Memory B cell (primary cell): ENCODE data around the gene IGF2R.
"Not testable (repeated sequence)": the region's sequence is repeated elsewhere in the genome, so short reads cannot be mapped to it uniquely, and the experiment has no call there.

Experiments used
- ATAC-seq: fragments of 150-1000 bp; cut with Tn5 transposase; 2 replicates; pipeline ENCODE4 v1.10.0; 2021; ENCODE audit warnings: low read depth, mild to moderate bottlenecking, moderate library complexity
- DNase-seq, 2 donors: peaks; one replicate each; pipeline ENCODE4 v3.0.0; 2022; ENCODE audit warnings: low spot score in 2 of 2
- H3K27ac Mint-ChIP-seq: one replicate; pipeline ENCODE4 v1.8.0; 2022; ENCODE audit warnings: mild to moderate bottlenecking, moderate library complexity, mixed read lengths
- H3K27me3 Mint-ChIP-seq: one replicate; pipeline ENCODE4 v1.8.0; 2022; ENCODE audit warnings: mixed read lengths
- H3K36me3 Mint-ChIP-seq: one replicate; pipeline ENCODE4 v1.8.0; 2022; ENCODE audit warnings: mild to moderate bottlenecking, mixed read lengths
- H3K4me1 Mint-ChIP-seq: one replicate; pipeline ENCODE4 v1.8.0; 2022; ENCODE audit warnings: mixed read lengths
- H3K4me3 Mint-ChIP-seq: one replicate; pipeline ENCODE4 v1.8.0; 2022; ENCODE audit warnings: mild to moderate bottlenecking, moderate library complexity, mixed read lengths
- H3K9me3 Mint-ChIP-seq: one replicate; pipeline ENCODE4 v1.8.0; 2022; ENCODE audit warnings: mixed read lengths

The IGF2R gene

GRCh38 chr6:160124007-160124406 is 155.1 kb downstream of the IGF2R start:
- Mint-ChIP-seq H3K4me1 (no peaks in the 10 kb centered on the region), H3K27me3 (no peaks in the 10 kb centered on the region), H3K36me3 (peaks cover 7% of the 10 kb centered on the region), H3K27ac (no peak overlapping the region), H3K9me3 (no peaks in the 10 kb centered on the region), H3K4me3 (no peak overlapping the region)
- no peak for ATAC-seq
- DNase-seq, result no peak

DNA sequence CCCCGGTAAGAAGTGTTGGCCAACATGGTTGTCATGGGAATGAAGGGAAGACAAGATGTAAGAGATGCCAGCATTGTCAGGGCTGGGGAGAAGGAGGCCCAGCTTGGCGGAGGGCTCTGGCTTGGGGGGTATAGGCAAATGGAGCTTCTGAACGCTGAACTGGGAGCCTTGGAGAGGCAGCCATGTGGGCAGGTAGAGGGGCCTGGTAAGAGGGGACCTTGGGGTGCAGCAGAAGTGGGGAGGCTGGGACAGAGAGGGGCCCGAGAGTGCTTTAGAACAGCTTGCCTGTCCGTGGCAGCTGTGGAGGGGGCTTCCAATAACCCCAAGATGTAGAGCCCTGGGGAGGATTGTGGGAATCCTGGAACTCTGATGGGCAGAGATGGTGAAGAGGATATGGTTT is 155.7 kb downstream of the IGF2R start:
- DNase-seq, result no peak
- peaks cover 1% of the 10 kb centered on the region for H3K36me3 Mint-ChIP-seq

GRCh38 chr6:160125105-160125504 is 156.2 kb downstream of the IGF2R start:
- not testable (repeated sequence) for H3K27me3 Mint-ChIP-seq, H3K27ac Mint-ChIP-seq, H3K4me3 Mint-ChIP-seq, DNase-seq, H3K4me1 Mint-ChIP-seq, ATAC-seq, H3K9me3 Mint-ChIP-seq, H3K36me3 Mint-ChIP-seq

More for the DNA sequence above, 155.7 kb downstream of the IGF2R start:
- no peak for ATAC-seq
- Mint-ChIP-seq H3K4me1 (no peaks in the 10 kb centered on the region), H3K27me3 (no peaks in the 10 kb centered on the region), H3K9me3 (no peaks in the 10 kb centered on the region), H3K27ac (no peak overlapping the region), H3K4me3 (no peak overlapping the region)

DNA sequence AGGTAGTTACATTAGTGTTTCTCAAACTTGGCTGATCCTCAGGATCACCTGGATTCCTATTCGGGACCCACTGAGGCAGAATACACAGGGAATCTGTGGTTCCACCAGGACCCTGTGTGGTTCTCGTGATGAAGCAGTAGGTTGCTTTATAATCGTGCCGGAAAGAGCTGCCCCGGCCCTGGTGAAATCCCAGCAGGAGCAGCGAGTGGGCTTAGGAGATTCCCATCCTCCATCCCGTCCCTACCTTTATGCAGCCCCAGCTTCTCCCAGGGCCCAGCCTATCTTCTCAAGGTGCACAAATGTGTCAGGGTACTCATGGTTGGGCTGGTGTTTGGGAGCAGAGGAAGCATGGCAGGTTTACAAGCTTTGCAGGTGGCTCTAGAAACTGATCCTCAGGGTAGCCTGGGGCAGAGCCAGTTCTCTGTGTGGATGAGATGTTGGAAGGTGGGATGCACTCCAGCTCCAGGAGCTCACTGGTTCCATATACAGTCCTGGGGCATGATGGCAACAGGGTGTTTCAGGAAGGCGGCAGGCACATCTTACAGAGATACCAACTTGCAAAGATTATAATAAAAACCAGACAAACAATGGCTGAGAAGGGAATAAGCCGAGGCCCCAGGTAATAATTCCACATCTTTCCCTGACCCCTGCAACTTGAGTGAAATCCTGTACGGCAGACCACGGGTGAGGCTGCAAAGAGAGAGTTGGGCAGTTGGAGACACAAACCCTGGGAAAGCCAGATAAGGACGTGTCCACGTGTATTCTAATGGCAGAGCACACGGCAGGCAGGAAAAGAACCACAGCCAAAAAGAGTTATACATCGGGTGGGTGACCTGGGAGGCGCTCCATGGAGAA is 158.6 kb downstream of the IGF2R start:
- H3K27ac Mint-ChIP-seq, result no peak overlapping the region

GRCh38 chr6:160128125-160128683 is 159.3 kb downstream of the IGF2R start:
- Mint-ChIP-seq H3K27me3 (no peaks in the 10 kb centered on the region), H3K27ac (no peak overlapping the region), H3K36me3 (no peaks in the 10 kb centered on the region), H3K9me3 (no peaks in the 10 kb centered on the region), H3K4me1 (no peaks in the 10 kb centered on the region), H3K4me3 (no peak overlapping the region)
- ATAC-seq, result no peak
- DNase-seq, result no peak

More for the DNA sequence above, 158.6 kb downstream of the IGF2R start:
- no peaks in the 10 kb centered on the region for H3K36me3 Mint-ChIP-seq
- ATAC-seq, result no peak
- DNase-seq, result no peak
- no peak overlapping the region for H3K4me3 Mint-ChIP-seq
- H3K4me1 Mint-ChIP-seq, result no peaks in the 10 kb centered on the region
- H3K9me3 Mint-ChIP-seq, result no peaks in the 10 kb centered on the region
- no peaks in the 10 kb centered on the region for H3K27me3 Mint-ChIP-seq

- H3K36me3 Mint-ChIP-seq, result no peaks in the 10 kb centered on the region
- H3K9me3 Mint-ChIP-seq, result no peaks in the 10 kb centered on the region
- H3K4me1 Mint-ChIP-seq, result no peaks in the 10 kb centered on the region
- H3K27me3 Mint-ChIP-seq, result no peaks in the 10 kb centered on the region
- no peak overlapping the region for H3K4me3 Mint-ChIP-seq
- ATAC-seq (no peak), DNase-seq (no peak)
- no peak overlapping the region for H3K27ac Mint-ChIP-seq
Observed at GRCh38 chr6:160128879-160129516, 160.1 kb downstream of the IGF2R start.

DNA sequence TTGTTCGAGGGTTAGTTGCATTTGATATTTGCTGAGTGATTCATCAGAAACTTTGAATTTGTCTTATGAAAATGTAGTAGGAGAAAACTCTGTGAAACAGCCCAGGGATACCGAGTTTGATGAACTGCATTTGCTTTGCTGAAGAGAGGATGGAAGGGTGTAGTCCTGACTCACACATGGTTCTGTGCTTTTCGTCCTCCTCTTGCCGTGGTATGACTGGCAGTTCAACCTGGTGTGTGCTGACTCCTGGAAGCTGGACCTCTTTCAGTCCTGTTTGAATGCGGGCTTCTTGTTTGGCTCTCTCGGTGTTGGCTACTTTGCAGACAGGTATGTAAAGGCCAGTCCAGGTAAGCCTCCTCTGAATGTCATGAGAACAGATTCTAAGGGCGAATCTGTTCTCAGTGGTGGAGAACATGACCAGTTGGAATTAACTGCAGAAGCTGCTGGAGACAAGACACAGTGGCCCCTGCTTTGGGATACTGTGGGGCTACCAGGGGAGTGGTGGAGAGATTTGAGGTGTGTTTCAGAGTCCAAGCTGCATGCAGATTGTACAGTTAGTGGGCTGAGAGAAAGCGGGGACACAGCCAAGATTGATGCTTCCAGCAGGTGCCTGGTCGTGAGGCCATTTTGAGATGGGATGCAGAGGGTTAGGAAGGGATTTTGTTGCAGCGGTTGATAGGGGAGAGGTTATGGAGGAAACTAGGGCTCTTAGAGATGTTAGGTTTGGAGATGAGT is 161.2 kb downstream of the IGF2R start:
- Mint-ChIP-seq H3K9me3 (no peaks in the 10 kb centered on the region), H3K36me3 (no peaks in the 10 kb centered on the region), H3K4me1 (no peaks in the 10 kb centered on the region), H3K27ac (no peak overlapping the region), H3K4me3 (no peak overlapping the region), H3K27me3 (no peaks in the 10 kb centered on the region)
- ATAC-seq (no peak), DNase-seq (no peak)

GRCh38 chr6:160130729-160131484 is 162.0 kb downstream of the IGF2R start:
- Mint-ChIP-seq H3K36me3 (no peaks in the 10 kb centered on the region), H3K4me3 (no peak overlapping the region), H3K27ac (no peak overlapping the region), H3K9me3 (no peaks in the 10 kb centered on the region), H3K4me1 (no peaks in the 10 kb centered on the region), H3K27me3 (no peaks in the 10 kb centered on the region)
- DNase-seq, result no peak
- ATAC-seq, result no peak

DNA sequence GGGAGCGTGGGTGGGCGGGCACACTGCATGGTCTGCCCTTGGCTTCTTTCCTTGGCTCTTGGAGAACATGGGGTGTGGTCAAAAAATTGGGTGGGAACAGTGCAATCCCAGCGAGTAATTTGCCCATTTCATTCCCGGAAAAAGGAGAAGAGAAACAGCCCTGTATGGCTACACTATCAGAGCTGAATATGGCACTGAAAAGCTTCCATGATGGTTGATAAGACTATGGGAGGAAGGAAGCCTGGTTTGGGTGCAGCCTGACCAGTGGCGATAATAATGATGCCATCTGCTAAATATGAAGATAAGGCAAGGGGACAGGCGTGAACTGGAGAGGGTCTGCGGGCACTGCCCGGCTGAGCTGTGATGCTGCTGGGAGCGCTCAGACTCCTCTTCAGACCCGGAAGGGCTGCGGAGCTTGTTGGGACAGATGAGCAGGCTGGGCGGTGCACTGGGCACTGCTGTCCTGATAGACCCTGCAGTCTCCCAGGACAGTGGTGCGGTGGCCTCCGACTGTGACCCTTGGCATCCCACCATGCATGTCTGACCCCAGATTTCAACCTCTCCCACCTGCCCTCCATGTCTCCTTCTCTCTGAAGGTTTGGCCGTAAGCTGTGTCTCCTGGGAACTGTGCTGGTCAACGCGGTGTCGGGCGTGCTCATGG is 162.9 kb downstream of the IGF2R start:
- Mint-ChIP-seq H3K36me3 (no peaks in the 10 kb centered on the region), H3K4me1 (no peaks in the 10 kb centered on the region), H3K27ac (no peak overlapping the region), H3K27me3 (no peaks in the 10 kb centered on the region), H3K9me3 (no peaks in the 10 kb centered on the region), H3K4me3 (no peak overlapping the region)
- ATAC-seq, result no peak
- DNase-seq, result no peak

DNA sequence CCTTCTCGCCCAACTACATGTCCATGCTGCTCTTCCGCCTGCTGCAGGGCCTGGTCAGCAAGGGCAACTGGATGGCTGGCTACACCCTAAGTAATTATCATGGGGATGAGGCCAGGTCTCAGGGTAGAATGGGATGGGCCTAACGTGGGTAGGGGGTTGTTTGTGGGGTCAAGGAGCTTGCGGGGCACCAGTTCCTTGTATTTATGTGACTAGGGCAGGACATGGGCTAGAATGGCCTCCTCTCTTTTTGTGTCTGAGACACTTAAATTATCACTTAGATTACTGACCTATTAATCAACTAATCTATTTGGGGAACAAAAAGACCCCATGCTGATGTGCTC is 163.4 kb downstream of the IGF2R start:
- Mint-ChIP-seq H3K27me3 (no peaks in the 10 kb centered on the region), H3K9me3 (no peaks in the 10 kb centered on the region), H3K27ac (no peak overlapping the region), H3K4me3 (no peak overlapping the region), H3K36me3 (no peaks in the 10 kb centered on the region), H3K4me1 (no peaks in the 10 kb centered on the region)
- ATAC-seq (no peak), DNase-seq (no peak)

- ATAC-seq (no peak), DNase-seq (no peak)
- Mint-ChIP-seq H3K27ac (no peak overlapping the region), H3K4me1 (no peaks in the 10 kb centered on the region), H3K9me3 (no peaks in the 10 kb centered on the region), H3K27me3 (no peaks in the 10 kb centered on the region), H3K4me3 (no peak overlapping the region), H3K36me3 (no peaks in the 10 kb centered on the region)
Observed at GRCh38 chr6:160132776-160133338, 164.0 kb downstream of the IGF2R start.

DNA sequence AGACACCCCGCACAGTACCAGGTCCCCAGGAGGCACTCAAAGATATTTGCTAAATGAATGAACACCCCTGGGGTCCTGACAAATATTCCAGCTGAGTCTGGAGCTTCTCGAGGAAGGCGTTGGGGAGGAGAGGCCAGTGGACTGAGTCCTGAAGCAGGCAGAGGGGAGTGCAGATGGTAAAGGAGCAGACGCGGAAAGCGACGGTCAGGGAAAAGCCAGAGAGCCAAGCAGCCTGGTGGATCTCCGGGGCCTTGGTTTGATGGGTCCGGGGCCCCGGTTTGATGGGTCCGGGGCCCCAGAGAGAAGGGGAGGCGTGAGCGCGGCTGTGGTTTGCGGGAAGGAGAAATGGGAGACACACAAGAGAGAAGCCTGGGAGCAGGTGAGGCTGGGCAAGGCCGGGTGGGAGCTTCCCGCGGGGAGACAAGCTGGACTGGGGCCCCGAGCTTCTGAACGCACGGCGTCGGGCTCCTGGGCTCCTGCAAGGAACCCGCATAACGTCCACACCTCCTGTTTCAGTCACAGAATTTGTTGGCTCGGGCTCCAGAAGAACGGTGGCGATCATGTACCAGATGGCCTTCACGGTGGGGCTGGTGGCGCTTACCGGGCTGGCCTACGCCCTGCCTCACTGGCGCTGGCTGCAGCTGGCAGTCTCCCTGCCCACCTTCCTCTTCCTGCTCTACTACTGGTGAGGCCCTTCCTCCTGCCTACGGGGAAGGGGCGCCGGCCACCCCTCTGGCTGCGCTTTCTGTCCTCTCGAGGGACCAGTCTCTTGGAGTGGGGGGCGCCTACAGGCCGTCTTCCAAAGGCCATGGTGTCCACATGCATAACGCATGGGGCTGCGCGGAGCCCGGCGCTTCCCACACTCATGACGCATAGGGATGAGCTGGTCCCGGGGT is 164.8 kb downstream of the IGF2R start:
- no peaks in the 10 kb centered on the region for H3K9me3 Mint-ChIP-seq
- DNase-seq, result no peak
- H3K4me3 Mint-ChIP-seq, result no peak overlapping the region
- no peaks in the 10 kb centered on the region for H3K27me3 Mint-ChIP-seq
- no peak for ATAC-seq
- no peaks in the 10 kb centered on the region for H3K36me3 Mint-ChIP-seq
- no peaks in the 10 kb centered on the region for H3K4me1 Mint-ChIP-seq
- no peak overlapping the region for H3K27ac Mint-ChIP-seq
